NCI-H1930 (cell line): Measurements from ENCODE around the gene LRRC47.

Source experiments
- DNase-seq, 2 experiments: peaks; one replicate each; lab custom pipeline; 2025; lab: John Stamatoyannopoulos, UW

LRRC47 gene

GRCh38 chr1:3732434-3733093 lies 63.7 kb downstream of the LRRC47 start:
- DNase-seq: no peak

- no peak for DNase-seq
Measured at GRCh38 chr1:3731583-3732433, 64.5 kb downstream of the LRRC47 start.

- no peak for DNase-seq
Measured at GRCh38 chr1:3730543-3731247, 65.6 kb downstream of the LRRC47 start.

- no peak for DNase-seq
Measured at GRCh38 chr1:3729594-3730542, 66.4 kb downstream of the LRRC47 start.
